ENCODE data around the gene GALNT7. TPM values are rescaled to one million over a fixed set of nuclear protein-coding genes. Genes with fewer than 3 reads are reported as not detected.

GALNT7 gene
- total and polyA plus RNA-seq, 4 donors = 0.65 to 13.0 (median 2.1) TPM

- WGBS = 39% methylated on average over 5 of the region's 5 CpGs
- Histone ChIP-seq H3K9me3 (ENCODE audit: control insufficient read depth in 4 of 4, low read length in 3 of 4) (no peaks in the 10 kb centered on the region), H3K9ac (ENCODE audit: low read depth in 1 of 2, low read length in 2 of 2) (no peak overlapping the region), H3K4me1 (ENCODE audit: control insufficient read depth in 4 of 4, insufficient read depth in 4 of 4, low read length in 3 of 4) (no peaks in the 10 kb centered on the region), H3K4me3 (ENCODE audit: low read depth in 1 of 3, low read length in 3 of 3) (no peak overlapping the region), H3K27me3 (ENCODE audit: control insufficient read depth in 4 of 4, insufficient read depth in 4 of 4, low read length in 3 of 4) (no peaks in the 10 kb centered on the region), H3K36me3 (ENCODE audit: control insufficient read depth in 4 of 4, insufficient read depth in 3 of 4, low read depth in 1 of 4, low read length in 3 of 4) (no peaks in the 10 kb centered on the region), H3K27ac (ENCODE audit: low read depth in 1 of 2, low read length in 2 of 2) (no peak overlapping the region)
- no peak for TF ChIP-seq NR2F2 (IDR thresholded peaks at IDR 0.05)
- TF ChIP-seq TAF1 (conservative IDR thresholded peaks at IDR 0.05) = no peak
- no peak for TF ChIP-seq RAD21 (IDR thresholded peaks at IDR 0.05)
- no peak for TF ChIP-seq FOXA2 (IDR thresholded peaks at IDR 0.05)
- TF ChIP-seq, protein P1, sequence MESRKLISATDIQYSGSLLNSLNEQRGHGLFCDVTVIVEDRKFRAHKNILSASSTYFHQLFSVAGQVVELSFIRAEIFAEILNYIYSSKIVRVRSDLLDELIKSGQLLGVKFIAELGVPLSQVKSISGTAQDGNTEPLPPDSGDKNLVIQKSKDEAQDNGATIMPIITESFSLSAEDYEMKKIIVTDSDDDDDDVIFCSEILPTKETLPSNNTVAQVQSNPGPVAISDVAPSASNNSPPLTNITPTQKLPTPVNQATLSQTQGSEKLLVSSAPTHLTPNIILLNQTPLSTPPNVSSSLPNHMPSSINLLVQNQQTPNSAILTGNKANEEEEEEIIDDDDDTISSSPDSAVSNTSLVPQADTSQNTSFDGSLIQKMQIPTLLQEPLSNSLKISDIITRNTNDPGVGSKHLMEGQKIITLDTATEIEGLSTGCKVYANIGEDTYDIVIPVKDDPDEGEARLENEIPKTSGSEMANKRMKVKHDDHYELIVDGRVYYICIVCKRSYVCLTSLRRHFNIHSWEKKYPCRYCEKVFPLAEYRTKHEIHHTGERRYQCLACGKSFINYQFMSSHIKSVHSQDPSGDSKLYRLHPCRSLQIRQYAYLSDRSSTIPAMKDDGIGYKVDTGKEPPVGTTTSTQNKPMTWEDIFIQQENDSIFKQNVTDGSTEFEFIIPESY (IDR thresholded peaks at IDR 0.05) = no peak
- no peak for TF ChIP-seq EGR1 (IDR thresholded peaks at IDR 0.05; ENCODE audit: low read depth in 2 of 2)
- no peak for TF ChIP-seq ATF3 (IDR thresholded peaks at IDR 0.05)
- TF ChIP-seq JUND (IDR thresholded peaks at IDR 0.05) = no peak
- TF ChIP-seq GABPA (IDR thresholded peaks at IDR 0.05 in 1 of 2, conservative IDR thresholded peaks at IDR 0.05 in 1 of 2) = no peak
- TF ChIP-seq HNF4G (IDR thresholded peaks at IDR 0.05) = no peak
- TF ChIP-seq, protein P2, sequence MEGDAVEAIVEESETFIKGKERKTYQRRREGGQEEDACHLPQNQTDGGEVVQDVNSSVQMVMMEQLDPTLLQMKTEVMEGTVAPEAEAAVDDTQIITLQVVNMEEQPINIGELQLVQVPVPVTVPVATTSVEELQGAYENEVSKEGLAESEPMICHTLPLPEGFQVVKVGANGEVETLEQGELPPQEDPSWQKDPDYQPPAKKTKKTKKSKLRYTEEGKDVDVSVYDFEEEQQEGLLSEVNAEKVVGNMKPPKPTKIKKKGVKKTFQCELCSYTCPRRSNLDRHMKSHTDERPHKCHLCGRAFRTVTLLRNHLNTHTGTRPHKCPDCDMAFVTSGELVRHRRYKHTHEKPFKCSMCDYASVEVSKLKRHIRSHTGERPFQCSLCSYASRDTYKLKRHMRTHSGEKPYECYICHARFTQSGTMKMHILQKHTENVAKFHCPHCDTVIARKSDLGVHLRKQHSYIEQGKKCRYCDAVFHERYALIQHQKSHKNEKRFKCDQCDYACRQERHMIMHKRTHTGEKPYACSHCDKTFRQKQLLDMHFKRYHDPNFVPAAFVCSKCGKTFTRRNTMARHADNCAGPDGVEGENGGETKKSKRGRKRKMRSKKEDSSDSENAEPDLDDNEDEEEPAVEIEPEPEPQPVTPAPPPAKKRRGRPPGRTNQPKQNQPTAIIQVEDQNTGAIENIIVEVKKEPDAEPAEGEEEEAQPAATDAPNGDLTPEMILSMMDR (IDR thresholded peaks at IDR 0.05; ENCODE audit: low read depth, low read length, missing input control) = no peak
- DNase-seq (ENCODE audit: low spot score) = no peak
These were observed 17.4 kb downstream of the GALNT7 start for GRCh38 chr4:173185847-173186510.

DNA sequence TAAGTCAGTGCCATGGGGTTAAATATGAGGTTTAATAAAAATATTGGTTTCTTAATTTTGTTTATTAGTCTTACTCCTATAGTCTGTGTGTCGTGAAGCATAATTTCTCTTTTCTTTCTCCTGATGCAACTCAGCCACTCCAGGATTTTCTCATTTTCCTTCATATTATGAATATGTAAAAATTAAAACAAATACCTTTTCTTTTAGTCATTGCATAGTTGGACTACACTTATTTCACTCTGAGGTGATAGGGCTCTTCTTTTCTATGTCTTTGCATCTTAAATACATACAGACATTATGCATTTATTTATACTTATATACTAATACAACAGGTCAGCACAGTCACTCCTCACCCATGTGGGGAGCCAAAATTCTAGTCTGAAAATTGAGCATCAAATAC lies 19.1 kb downstream of the GALNT7 start:
- no peak overlapping the region for H3K9ac ChIP-seq (ENCODE audit: low read depth in 1 of 2, low read length in 2 of 2)
- WGBS = 93% methylated on average over 1 of the region's 1 CpG
- no peaks in the 10 kb centered on the region for H3K36me3 ChIP-seq (ENCODE audit: control insufficient read depth in 4 of 4, insufficient read depth in 3 of 4, low read depth in 1 of 4, low read length in 3 of 4)
- DNase-seq (ENCODE audit: low spot score) = no peak
- no peaks in the 10 kb centered on the region for H3K27me3 ChIP-seq (ENCODE audit: control insufficient read depth in 4 of 4, insufficient read depth in 4 of 4, low read length in 3 of 4)
- no peak overlapping the region for H3K4me3 ChIP-seq (ENCODE audit: low read depth in 1 of 3, low read length in 3 of 3)
- no peak overlapping the region for H3K27ac ChIP-seq (ENCODE audit: low read depth in 1 of 2, low read length in 2 of 2)
- H3K9me3 ChIP-seq (ENCODE audit: control insufficient read depth in 4 of 4, low read length in 3 of 4) = no peaks in the 10 kb centered on the region
- no peaks in the 10 kb centered on the region for H3K4me1 ChIP-seq (ENCODE audit: control insufficient read depth in 4 of 4, insufficient read depth in 4 of 4, low read length in 3 of 4)
- TF ChIP-seq JUND (IDR thresholded peaks at IDR 0.05) (no peak), HNF4G (IDR thresholded peaks at IDR 0.05) (no peak), TAF1 (conservative IDR thresholded peaks at IDR 0.05) (no peak), REST (IDR thresholded peaks at IDR 0.05) (no peak), FOXA1 (IDR thresholded peaks at IDR 0.05) (no peak), FOXA2 (IDR thresholded peaks at IDR 0.05) (no peak), ATF3 (IDR thresholded peaks at IDR 0.05) (no peak), SP1 (IDR thresholded peaks at IDR 0.05) (no peak), GABPA (IDR thresholded peaks at IDR 0.05 in 1 of 2, conservative IDR thresholded peaks at IDR 0.05 in 1 of 2) (no peak), MAX (IDR thresholded peaks at IDR 0.05) (no peak), NR2F2 (IDR thresholded peaks at IDR 0.05) (no peak), EGR1 (IDR thresholded peaks at IDR 0.05; ENCODE audit: low read depth in 2 of 2) (no peak), YY1 (IDR thresholded peaks at IDR 0.05) (no peak), HNF4A (conservative IDR thresholded peaks at IDR 0.05) (no peak), RXRA (IDR thresholded peaks at IDR 0.05) (no peak), RAD21 (IDR thresholded peaks at IDR 0.05) (no peak)
- TF ChIP-seq, protein P2 (IDR thresholded peaks at IDR 0.05; ENCODE audit: low read depth, low read length, missing input control) = no peak
- TF ChIP-seq, protein P1 (IDR thresholded peaks at IDR 0.05) = no peak
